H1 (cell line): ENCODE measurements around the gene OSBPL2.

ENCODE experiments used
- CTCF ChIP-seq, 3 experiments: IDR thresholded peaks; 1 replicate in 2 of 3; 2 replicates in 1 of 3; pipeline versions ENCODE4 v1.5.1 to v1.6.1; 2011; ENCODE audit warnings: low read length in 3 of 3, mild to moderate bottlenecking in 3 of 3, inconsistent platforms in 2 of 3, low read depth in 1 of 3, moderate library complexity in 1 of 3; ENCODE audit not compliant: insufficient read depth in 1 of 3; ENCODE audit errors: control extremely low read depth in 1 of 3
- EP300 ChIP-seq, 2 experiments: IDR thresholded peaks; 1 replicate in 1 of 2; 2 replicates in 1 of 2; pipeline ENCODE4 v1.6.1; 2011 to 2012; ENCODE audit warnings: low read depth in 2 of 2, low read length in 2 of 2, mild to moderate bottlenecking in 2 of 2, borderline replicate concordance in 1 of 2, inconsistent platforms in 1 of 2, moderate library complexity in 1 of 2
- YY1 ChIP-seq: IDR thresholded peaks from 2 replicates; pipeline ENCODE4 v1.6.1; 2011; ENCODE audit warnings: low read depth, mild to moderate bottlenecking, low read length

GRCh38 chr20:62342910-62343309 lies 104.6 kb downstream of the OSBPL2 start:
- TF ChIP-seq CTCF (IDR thresholded peaks at IDR 0.05; ENCODE audit: control extremely low read depth in 1 of 3, insufficient read depth in 1 of 3, low read depth in 1 of 3, low read length in 3 of 3) (no peak), YY1 (no peak), EP300 (IDR thresholded peaks at IDR 0.05; ENCODE audit: borderline replicate concordance in 1 of 2, low read depth in 2 of 2, low read length in 2 of 2) (no peak)
